AG09309 (cell line): ENCODE results near the gene PBRM1.

Source experiments
- DNase-seq: peaks from one replicate; pipeline ENCODE4 v3.0.0-alpha.2; 2010; ENCODE audit warnings: low read depth
- H3K4me3 ChIP-seq: 2 replicates; pipeline ENCODE4 v1.5.1; 2011; ENCODE audit warnings: mild to moderate bottlenecking, low read depth, low read length, moderate library complexity; ENCODE audit not compliant: control insufficient read depth
- TF ChIP-seq, protein P1 (sequence below): IDR thresholded peaks from 2 replicates; pipeline ENCODE4 v1.5.1; 2011; ENCODE audit warnings: mild to moderate bottlenecking, low read depth, low read length, inconsistent platforms; ENCODE audit not compliant: insufficient read depth, control insufficient read depth; ENCODE audit errors: missing control alignments

PBRM1 gene

GRCh38 chr3:52649461-52650210 is 36.1 kb downstream of the PBRM1 start:
- TF ChIP-seq, protein P1, sequence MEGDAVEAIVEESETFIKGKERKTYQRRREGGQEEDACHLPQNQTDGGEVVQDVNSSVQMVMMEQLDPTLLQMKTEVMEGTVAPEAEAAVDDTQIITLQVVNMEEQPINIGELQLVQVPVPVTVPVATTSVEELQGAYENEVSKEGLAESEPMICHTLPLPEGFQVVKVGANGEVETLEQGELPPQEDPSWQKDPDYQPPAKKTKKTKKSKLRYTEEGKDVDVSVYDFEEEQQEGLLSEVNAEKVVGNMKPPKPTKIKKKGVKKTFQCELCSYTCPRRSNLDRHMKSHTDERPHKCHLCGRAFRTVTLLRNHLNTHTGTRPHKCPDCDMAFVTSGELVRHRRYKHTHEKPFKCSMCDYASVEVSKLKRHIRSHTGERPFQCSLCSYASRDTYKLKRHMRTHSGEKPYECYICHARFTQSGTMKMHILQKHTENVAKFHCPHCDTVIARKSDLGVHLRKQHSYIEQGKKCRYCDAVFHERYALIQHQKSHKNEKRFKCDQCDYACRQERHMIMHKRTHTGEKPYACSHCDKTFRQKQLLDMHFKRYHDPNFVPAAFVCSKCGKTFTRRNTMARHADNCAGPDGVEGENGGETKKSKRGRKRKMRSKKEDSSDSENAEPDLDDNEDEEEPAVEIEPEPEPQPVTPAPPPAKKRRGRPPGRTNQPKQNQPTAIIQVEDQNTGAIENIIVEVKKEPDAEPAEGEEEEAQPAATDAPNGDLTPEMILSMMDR: no peak
- peak; percentile 28 for DNase-seq

DNA sequence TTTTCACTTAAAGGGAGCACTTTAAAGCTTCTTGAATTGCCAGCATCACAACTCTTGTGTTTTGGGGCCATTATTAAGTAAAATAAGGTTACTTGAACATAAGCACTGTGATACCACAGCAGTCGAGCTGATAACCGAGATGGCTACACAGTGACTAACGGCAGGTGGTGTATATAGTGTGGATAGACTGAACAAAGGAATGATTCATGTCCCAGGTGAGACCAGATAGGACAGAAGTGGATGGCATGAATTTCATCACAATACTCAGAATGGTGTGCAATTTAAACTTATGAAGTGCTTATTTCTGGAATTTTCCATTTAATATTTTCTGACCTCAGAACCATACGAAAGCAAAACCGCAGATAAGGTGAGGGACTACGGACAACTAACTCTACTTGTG is 40.2 kb downstream of the PBRM1 start:
- DNase-seq: no peak
- H3K4me3 ChIP-seq: no peak overlapping the region
- TF ChIP-seq, protein P1: no peak

More at GRCh38 chr3:52649461-52650210, 36.1 kb downstream of the PBRM1 start:
- H3K4me3 ChIP-seq: no peak overlapping the region

- no peak for DNase-seq
- TF ChIP-seq, protein P1: no peak
- H3K4me3 ChIP-seq: no peak overlapping the region
These were observed 49.0 kb downstream of the PBRM1 start for GRCh38 chr3:52636673-52637072.

GRCh38 chr3:52633786-52634185 is 51.9 kb downstream of the PBRM1 start:
- DNase-seq: no peak
- TF ChIP-seq, protein P1: no peak
- no peak overlapping the region for H3K4me3 ChIP-seq

- TF ChIP-seq, protein P1: no peak
- no peak overlapping the region for H3K4me3 ChIP-seq
- no peak for DNase-seq
These were observed 60.7 kb downstream of the PBRM1 start for GRCh38 chr3:52625041-52625440.

- TF ChIP-seq, protein P1: no peak
- no peak overlapping the region for H3K4me3 ChIP-seq
- DNase-seq: no peak
These were observed 62.4 kb downstream of the PBRM1 start for GRCh38 chr3:52623234-52623792.
